ENCODE results near the gene LRRIQ4. TPM values are rescaled to one million over a fixed set of nuclear protein-coding genes. Genes with fewer than 3 reads are reported as not detected.
A peak's percentile ranks its signal among the peaks of the same experiment; 100 is the strongest.

The LRRIQ4 gene
- total RNA-seq, 2 donors from 2014 or later, result not detected

- peak overlapping the region; percentile 98 to 99 for H3K27ac ChIP-seq
- no peak for TF ChIP-seq CTCF (IDR thresholded peaks at IDR 0.05)
- H3K9me3 ChIP-seq, result no peaks in the 10 kb centered on the region
- DNase-seq (ENCODE audit: low spot score) (no peak), ATAC-seq (ENCODE audit: insufficient number of reproducible peaks, low FRiP score, low read depth) (peak; percentile 50)
- H3K36me3 ChIP-seq, result peaks cover 1% of the 10 kb centered on the region
- H3K27me3 ChIP-seq (replicated peaks; ENCODE audit: insufficient read depth), result no peaks in the 10 kb centered on the region
- peaks cover 20 to 24% of the 10 kb centered on the region in 2 donors for H3K4me1 ChIP-seq (ENCODE audit: control insufficient read depth in 1 of 2, low read depth in 2 of 2)
- H3K4me3 ChIP-seq, result peak overlapping the region; percentile 89
Observed at GRCh38 chr3:169771497-169772304, 41.0 kb upstream of the LRRIQ4 start.

GRCh38 chr3:169772305-169772896, 40.3 kb upstream of the LRRIQ4 start:
- peak overlapping the region; percentile 89 for H3K4me3 ChIP-seq
- TF ChIP-seq CTCF (IDR thresholded peaks at IDR 0.05), result no peak
- H3K27ac ChIP-seq, result peak overlapping the region; percentile 98 to 99
- H3K4me1 ChIP-seq (ENCODE audit: control insufficient read depth in 1 of 2, low read depth in 2 of 2), result peaks cover 20 to 24% of the 10 kb centered on the region in 2 donors
- peak; percentile 46 for ATAC-seq (ENCODE audit: insufficient number of reproducible peaks, low FRiP score, low read depth)
- peaks cover 7% of the 10 kb centered on the region for H3K36me3 ChIP-seq
- no peaks in the 10 kb centered on the region for H3K27me3 ChIP-seq (replicated peaks; ENCODE audit: insufficient read depth)
- DNase-seq (ENCODE audit: low spot score), result no peak
- H3K9me3 ChIP-seq, result no peaks in the 10 kb centered on the region

GRCh38 chr3:169772897-169773816, 39.5 kb upstream of the LRRIQ4 start, which contains the start of gene MYNN:
Gene MYNN, plus strand, starts transcription at chr3:169773396. Its CDS starts 900 bp downstream, at chr3:169774296.
- TF ChIP-seq CTCF (IDR thresholded peaks at IDR 0.05), result no peak
- Histone ChIP-seq H3K9me3 (no peaks in the 10 kb centered on the region), H3K27ac (peak within 1 kb of the TSS; percentile 98 to 99), H3K27me3 (replicated peaks; ENCODE audit: insufficient read depth) (no peaks in the 10 kb centered on the region), H3K36me3 (peaks cover 14% of the 10 kb centered on the region), H3K4me1 (ENCODE audit: control insufficient read depth in 1 of 2, low read depth in 2 of 2) (peaks cover 20 to 24% of the 10 kb centered on the region in 2 donors), H3K4me3 (peak within 1 kb of the TSS; percentile 89)
- peak; percentile 85 for ATAC-seq (ENCODE audit: insufficient number of reproducible peaks, low FRiP score, low read depth)
- peak; percentile 74 for DNase-seq (ENCODE audit: low spot score)

GRCh38 chr3:169774186-169774585, 38.5 kb upstream of the LRRIQ4 start:
- Histone ChIP-seq H3K27me3 (replicated peaks; ENCODE audit: insufficient read depth) (no peaks in the 10 kb centered on the region), H3K4me3 (peak overlapping the region; percentile 89), H3K36me3 (peaks cover 21% of the 10 kb centered on the region), H3K4me1 (ENCODE audit: control insufficient read depth in 1 of 2, low read depth in 2 of 2) (peaks cover 20 to 24% of the 10 kb centered on the region in 2 donors), H3K9me3 (no peaks in the 10 kb centered on the region), H3K27ac (no peak overlapping the region)
- ATAC-seq (ENCODE audit: insufficient number of reproducible peaks, low FRiP score, low read depth) (no peak), DNase-seq (ENCODE audit: low spot score) (no peak)
- no peak for TF ChIP-seq CTCF (IDR thresholded peaks at IDR 0.05)
